ENCODE data around the gene DNAJC16.

DNA sequence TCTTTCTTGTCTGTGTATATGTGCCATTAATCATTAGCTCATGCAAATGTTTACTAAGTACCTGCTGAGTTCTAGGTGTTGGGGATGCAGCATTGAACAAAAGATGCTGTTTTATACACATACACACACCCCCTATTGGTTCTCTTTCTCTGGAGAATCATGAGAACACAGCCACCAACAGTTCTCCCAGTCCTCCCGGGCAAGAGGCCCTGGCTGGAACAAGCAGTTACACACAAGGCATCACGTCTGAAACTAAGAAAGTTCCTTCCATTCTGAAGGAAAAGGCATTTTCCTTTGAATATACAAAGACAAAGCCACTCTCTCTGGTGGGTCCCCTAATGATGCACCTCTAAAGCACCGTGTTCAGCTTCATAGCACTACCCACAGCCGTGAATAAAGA is 13.5 kb upstream of the DNAJC16 start:
- no peak for TF ChIP-seq POLR2A (IDR thresholded peaks at IDR 0.05)
- TF ChIP-seq, protein P1, sequence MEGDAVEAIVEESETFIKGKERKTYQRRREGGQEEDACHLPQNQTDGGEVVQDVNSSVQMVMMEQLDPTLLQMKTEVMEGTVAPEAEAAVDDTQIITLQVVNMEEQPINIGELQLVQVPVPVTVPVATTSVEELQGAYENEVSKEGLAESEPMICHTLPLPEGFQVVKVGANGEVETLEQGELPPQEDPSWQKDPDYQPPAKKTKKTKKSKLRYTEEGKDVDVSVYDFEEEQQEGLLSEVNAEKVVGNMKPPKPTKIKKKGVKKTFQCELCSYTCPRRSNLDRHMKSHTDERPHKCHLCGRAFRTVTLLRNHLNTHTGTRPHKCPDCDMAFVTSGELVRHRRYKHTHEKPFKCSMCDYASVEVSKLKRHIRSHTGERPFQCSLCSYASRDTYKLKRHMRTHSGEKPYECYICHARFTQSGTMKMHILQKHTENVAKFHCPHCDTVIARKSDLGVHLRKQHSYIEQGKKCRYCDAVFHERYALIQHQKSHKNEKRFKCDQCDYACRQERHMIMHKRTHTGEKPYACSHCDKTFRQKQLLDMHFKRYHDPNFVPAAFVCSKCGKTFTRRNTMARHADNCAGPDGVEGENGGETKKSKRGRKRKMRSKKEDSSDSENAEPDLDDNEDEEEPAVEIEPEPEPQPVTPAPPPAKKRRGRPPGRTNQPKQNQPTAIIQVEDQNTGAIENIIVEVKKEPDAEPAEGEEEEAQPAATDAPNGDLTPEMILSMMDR (IDR thresholded peaks at IDR 0.05), result no peak
- TF ChIP-seq POLR2AphosphoS5 (IDR thresholded peaks at IDR 0.05), result no peak
- no peak for TF ChIP-seq EP300 (IDR thresholded peaks at IDR 0.05)
